Lower leg skin (tissue), 4 donors: ENCODE measurements around the gene AGBL1. TPM values are rescaled to one million over a fixed set of nuclear protein-coding genes. Genes with fewer than 3 reads are reported as not detected.

Source experiments
- DNase-seq, 2 donors: peaks; one replicate each; pipeline ENCODE4 v3.0.0-alpha.2; 2019; ENCODE audit warnings: low spot score in 2 of 2
- H3K4me3 ChIP-seq: fragments of 200-600 bp; sonication (generic); 2 replicates; pipeline ENCODE4 v1.5.1; 2017; ENCODE audit warnings: mild to moderate bottlenecking, low read depth; ENCODE audit not compliant: poor library complexity, severe bottlenecking
- POLR2A ChIP-seq, 2 donors: fragments of 450-650 bp; IDR thresholded peaks; one replicate each; pipeline ENCODE4 v1.6.1; 2016 to 2017; ENCODE audit warnings: antibody characterized with exemption in 2 of 2, mild to moderate bottlenecking in 1 of 2, moderate library complexity in 1 of 2
- WGBS, 2 donors: methylation state at CpG; one replicate each; pipeline ENCODE4 v1.1.5; 2018; 5-methylcytosine and 5-hydroxymethylcytosine counted together
- intact Hi-C: fragments of 100-400 bp; cut with DNase I; formaldehyde crosslinking; loops from one replicate; pipeline ENCODE4 v1.15.0; 2023; ENCODE audit warnings: low total_unique reads
- total RNA-seq, 4 donors: library from RNA; depleted of rRNA; stranded (reverse); fragments of >200 nt; gene quantifications; one replicate each; pipeline ENCODE4 v1.1.0, GENCODE V29; 2016
- TF ChIP-seq, protein P1 (sequence below), 3 donors: fragments of 450-650 bp; IDR thresholded peaks; one replicate each; pipeline ENCODE4 v1.5.1; 2016; ENCODE audit warnings: antibody characterized with exemption in 3 of 3, mild to moderate bottlenecking in 3 of 3, moderate library complexity in 2 of 3

Gene AGBL1
- total RNA-seq, 4 donors from 2014 or later: 0.13 to 0.91 TPM; not detected in 2

DNA sequence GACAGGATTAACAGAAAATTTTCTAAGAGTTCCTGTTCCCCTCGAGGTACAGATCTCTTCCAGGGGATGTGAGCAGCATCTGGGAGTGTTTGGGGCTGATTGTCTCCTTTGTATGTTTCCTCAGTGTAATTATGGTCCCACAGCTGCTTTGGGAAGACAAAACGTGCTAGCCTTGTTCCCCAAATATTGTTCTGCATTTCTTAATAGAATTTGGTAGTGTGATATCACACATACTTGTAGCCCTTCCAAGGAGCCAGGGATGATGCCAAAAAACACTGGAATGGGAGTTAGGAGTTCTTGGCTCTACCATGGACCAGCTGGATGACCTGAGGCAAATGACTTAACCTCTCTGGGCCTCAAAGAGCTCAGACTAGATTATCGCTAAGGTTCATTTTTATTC is 19.0 kb upstream of the AGBL1 start:
- 54 to 55% methylated on average over 3 of the region's 3 CpGs for whole genome bisulfite sequencing, 2 donors
- intact Hi-C loops: no loop called here
- TF ChIP-seq POLR2A (IDR thresholded peaks at IDR 0.05): no peak
- TF ChIP-seq, protein P1, sequence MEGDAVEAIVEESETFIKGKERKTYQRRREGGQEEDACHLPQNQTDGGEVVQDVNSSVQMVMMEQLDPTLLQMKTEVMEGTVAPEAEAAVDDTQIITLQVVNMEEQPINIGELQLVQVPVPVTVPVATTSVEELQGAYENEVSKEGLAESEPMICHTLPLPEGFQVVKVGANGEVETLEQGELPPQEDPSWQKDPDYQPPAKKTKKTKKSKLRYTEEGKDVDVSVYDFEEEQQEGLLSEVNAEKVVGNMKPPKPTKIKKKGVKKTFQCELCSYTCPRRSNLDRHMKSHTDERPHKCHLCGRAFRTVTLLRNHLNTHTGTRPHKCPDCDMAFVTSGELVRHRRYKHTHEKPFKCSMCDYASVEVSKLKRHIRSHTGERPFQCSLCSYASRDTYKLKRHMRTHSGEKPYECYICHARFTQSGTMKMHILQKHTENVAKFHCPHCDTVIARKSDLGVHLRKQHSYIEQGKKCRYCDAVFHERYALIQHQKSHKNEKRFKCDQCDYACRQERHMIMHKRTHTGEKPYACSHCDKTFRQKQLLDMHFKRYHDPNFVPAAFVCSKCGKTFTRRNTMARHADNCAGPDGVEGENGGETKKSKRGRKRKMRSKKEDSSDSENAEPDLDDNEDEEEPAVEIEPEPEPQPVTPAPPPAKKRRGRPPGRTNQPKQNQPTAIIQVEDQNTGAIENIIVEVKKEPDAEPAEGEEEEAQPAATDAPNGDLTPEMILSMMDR (IDR thresholded peaks at IDR 0.05): no peak

DNA sequence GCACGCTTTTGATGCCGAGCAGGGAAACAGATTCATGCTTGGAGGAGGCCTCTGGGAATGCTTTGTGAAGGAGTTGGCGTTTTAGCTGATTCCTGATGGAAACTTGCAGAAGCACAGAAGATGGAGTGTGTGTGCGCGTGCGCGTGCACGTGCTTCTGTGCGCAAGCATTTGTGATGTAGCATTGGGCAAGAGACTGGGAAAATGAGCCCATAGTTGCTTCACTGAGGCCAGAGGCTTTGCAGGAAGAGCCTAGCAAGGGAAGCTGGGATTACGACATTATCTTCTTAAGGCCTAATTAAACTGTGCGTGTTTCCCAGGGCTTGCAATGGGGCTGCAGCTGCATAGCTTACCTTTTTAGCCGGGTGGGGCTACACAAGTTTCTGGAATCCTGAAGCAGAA is 18.1 kb upstream of the AGBL1 start:
- H3K4me3 ChIP-seq: no peak overlapping the region
- no peak for DNase-seq
- TF ChIP-seq POLR2A (IDR thresholded peaks at IDR 0.05): no peak
- TF ChIP-seq, protein P1 (IDR thresholded peaks at IDR 0.05): no peak
- WGBS, 2 donors: 87 to 91% methylated on average over 12 of the region's 12 CpGs
- intact Hi-C loops: no loop called here

More for the DNA sequence above, 19.0 kb upstream of the AGBL1 start:
- DNase-seq: no peak
- H3K4me3 ChIP-seq: no peak overlapping the region

DNA sequence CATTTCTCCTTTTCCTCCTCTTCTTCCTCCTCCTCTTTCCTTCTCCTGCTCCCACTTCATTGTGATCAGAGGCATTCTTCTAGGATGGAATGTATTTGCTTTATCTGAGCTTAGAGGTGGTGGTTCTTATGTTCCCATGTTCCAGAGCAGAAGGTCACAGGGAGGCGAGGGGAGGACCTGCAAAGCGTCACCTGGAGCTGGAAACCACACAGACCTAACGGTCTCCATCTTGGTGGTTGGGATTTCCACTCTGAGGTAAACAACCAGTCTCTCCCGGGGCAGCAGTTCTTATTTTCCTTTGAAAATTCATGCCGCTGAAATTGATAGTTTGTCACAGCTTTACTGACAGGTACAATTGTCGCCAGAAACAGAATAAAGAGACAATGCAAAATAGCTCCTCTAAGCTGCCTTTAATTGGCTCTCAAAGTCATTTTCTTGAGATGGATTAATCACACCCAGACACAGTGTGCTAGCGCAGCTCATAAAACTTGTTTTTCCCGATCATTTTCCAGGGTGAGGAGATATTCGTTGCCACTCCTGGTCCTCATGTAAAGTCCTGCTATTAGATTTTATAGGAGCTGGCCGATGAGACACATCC is 16.9 kb upstream of the AGBL1 start:
- no peak overlapping the region for H3K4me3 ChIP-seq
- TF ChIP-seq, protein P1 (IDR thresholded peaks at IDR 0.05): no peak
- TF ChIP-seq POLR2A (IDR thresholded peaks at IDR 0.05): no peak
- WGBS, 2 donors: 73 to 75% methylated on average over 10 of the region's 10 CpGs
- no peak for DNase-seq
- intact Hi-C loops: no loop called here

DNA sequence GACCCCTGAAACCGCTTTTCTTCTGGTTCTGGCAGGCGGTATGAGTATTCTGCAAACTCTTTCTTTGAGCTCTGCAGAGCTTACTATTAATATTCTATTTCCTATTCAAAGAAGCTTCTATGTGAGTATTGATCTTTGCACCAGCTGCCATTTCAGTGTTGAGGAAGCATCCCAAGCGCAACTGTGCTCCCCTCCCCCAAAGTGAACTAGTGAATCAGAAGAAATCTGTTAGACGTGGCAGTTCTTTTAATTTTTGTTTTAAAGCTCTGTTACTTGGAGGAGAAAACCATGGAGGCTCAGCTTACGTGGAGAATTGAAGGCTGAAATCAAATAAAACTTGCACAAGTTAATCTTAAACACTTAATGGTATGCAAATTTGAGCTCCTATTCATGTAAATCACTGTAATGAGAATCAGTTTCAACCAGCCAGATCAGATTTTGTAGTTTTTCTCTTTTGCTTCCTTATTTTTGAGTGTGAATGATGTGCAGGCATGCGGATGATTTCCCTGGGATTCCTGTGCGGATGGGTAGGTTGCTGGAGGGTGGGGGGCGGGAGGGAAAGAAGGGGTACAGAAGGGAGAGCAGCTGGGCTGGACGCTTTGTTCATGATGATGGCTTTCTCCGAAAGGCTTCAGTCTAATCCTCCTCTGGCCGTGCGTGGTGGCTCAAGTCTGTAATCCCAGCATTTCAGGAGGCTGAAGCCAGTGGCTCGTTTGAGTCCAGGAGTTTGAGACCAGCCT is 16.1 kb upstream of the AGBL1 start:
- WGBS, 2 donors: 74 to 78% methylated on average over 13 of the region's 13 CpGs
- TF ChIP-seq POLR2A (IDR thresholded peaks at IDR 0.05): no peak
- TF ChIP-seq, protein P1 (IDR thresholded peaks at IDR 0.05): no peak
- intact Hi-C loops: no loop called here
- no peak overlapping the region for H3K4me3 ChIP-seq
- DNase-seq: no peak

DNA sequence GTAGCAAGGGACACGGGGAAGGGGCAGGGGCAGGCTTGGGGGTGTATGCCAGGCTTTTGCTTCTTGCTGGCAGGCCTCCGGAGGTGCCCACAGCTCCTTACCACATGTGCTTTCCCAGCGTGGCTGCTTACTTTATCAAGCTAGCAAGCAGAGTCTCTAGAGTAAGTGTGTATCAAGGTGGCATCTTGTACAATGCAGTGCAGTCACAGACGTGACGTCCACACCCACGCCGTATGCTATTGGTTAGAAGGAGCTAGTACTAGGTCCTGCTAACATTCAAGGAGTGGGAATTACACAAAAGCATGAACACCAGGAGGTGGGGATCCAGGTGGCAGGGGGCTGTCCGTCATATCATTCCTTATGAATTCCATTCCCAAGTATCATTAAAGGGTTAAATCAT is 15.3 kb upstream of the AGBL1 start:
- no peak overlapping the region for H3K4me3 ChIP-seq
- WGBS, 2 donors: 77 to 87% methylated on average over 8 of the region's 8 CpGs
- intact Hi-C loops: no loop called here
- no peak for DNase-seq
- TF ChIP-seq POLR2A (IDR thresholded peaks at IDR 0.05): no peak
- TF ChIP-seq, protein P1 (IDR thresholded peaks at IDR 0.05): no peak
